ENCODE data around the gene EPB41L4B. TPM values are rescaled to one million over a fixed set of nuclear protein-coding genes. Genes with fewer than 3 reads are reported as not detected.

Gene EPB41L4B
- total and polyA plus RNA-seq, 2 experiments from 2014 or later: 11.0 to 32.2 TPM

DNA sequence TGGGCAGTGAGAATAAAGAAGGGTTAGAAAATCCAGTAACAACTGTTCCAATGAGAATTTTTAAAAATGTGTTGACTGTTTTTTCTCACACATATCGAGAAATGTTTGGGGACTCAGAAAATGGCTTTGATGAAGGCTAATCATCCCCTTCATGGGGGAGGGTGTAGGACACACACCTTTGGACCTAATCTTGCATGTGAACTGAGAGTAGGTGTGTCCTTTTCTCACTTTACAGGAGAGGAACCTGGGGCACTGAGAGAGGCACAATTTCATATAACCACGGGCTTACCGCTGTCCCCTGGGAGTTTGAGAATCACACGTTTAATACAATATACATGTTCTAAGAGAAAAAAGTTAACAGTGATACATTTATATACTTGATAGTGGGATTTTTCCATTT lies 171.1 kb downstream of the EPB41L4B start:
- Histone ChIP-seq H3K4me3 (no peak overlapping the region), H3F3A (replicated peaks; ENCODE audit: low read depth) (no peaks in the 10 kb centered on the region), H3K27me3 (ENCODE audit: insufficient read depth) (no peaks in the 10 kb centered on the region), H3K36me3 (ENCODE audit: insufficient read depth) (peaks cover 8% of the 10 kb centered on the region; the same call in 1 of the 2 replicates), H2AFZ (no peak overlapping the region), H3K9me2 (ENCODE audit: insufficient read depth) (no peaks in the 10 kb centered on the region), H3K4me1 (ENCODE audit: insufficient read depth) (no peaks in the 10 kb centered on the region), H3K4me2 (no peak overlapping the region), H4K20me1 (replicated peaks; ENCODE audit: insufficient read depth) (no peaks in the 10 kb centered on the region), H3K79me2 (replicated peaks; ENCODE audit: insufficient read depth) (no peaks in the 10 kb centered on the region), H3K27ac (ENCODE audit: low read depth) (no peak overlapping the region)
- Mint-ChIP-seq H3K27me3 (ENCODE audit: insufficient read depth, low read depth, poor library complexity) (no peaks in the 10 kb centered on the region), H3K36me3 (ENCODE audit: low read depth) (peaks cover 10% of the 10 kb centered on the region), H3K4me3 (no peak overlapping the region), H3K4me1 (no peaks in the 10 kb centered on the region), H3K27ac (no peak overlapping the region), H3K9me3 (peaks cover 34% of the 10 kb centered on the region)
- TF ChIP-seq, protein P1, sequence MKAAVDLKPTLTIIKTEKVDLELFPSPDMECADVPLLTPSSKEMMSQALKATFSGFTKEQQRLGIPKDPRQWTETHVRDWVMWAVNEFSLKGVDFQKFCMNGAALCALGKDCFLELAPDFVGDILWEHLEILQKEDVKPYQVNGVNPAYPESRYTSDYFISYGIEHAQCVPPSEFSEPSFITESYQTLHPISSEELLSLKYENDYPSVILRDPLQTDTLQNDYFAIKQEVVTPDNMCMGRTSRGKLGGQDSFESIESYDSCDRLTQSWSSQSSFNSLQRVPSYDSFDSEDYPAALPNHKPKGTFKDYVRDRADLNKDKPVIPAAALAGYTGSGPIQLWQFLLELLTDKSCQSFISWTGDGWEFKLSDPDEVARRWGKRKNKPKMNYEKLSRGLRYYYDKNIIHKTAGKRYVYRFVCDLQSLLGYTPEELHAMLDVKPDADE (IDR thresholded peaks at IDR 0.05): no peak
- no peak for TF ChIP-seq NANOG (IDR thresholded peaks at IDR 0.05; ENCODE audit: borderline replicate concordance)
- TF ChIP-seq, protein P2, sequence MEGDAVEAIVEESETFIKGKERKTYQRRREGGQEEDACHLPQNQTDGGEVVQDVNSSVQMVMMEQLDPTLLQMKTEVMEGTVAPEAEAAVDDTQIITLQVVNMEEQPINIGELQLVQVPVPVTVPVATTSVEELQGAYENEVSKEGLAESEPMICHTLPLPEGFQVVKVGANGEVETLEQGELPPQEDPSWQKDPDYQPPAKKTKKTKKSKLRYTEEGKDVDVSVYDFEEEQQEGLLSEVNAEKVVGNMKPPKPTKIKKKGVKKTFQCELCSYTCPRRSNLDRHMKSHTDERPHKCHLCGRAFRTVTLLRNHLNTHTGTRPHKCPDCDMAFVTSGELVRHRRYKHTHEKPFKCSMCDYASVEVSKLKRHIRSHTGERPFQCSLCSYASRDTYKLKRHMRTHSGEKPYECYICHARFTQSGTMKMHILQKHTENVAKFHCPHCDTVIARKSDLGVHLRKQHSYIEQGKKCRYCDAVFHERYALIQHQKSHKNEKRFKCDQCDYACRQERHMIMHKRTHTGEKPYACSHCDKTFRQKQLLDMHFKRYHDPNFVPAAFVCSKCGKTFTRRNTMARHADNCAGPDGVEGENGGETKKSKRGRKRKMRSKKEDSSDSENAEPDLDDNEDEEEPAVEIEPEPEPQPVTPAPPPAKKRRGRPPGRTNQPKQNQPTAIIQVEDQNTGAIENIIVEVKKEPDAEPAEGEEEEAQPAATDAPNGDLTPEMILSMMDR (conservative IDR thresholded peaks at IDR 0.05; ENCODE audit: low read depth in 2 of 2): no peak
- no peak for TF ChIP-seq EZH2 (IDR thresholded peaks at IDR 0.05; ENCODE audit: low read depth, unreplicated experiment)
- TF ChIP-seq, protein P3, sequence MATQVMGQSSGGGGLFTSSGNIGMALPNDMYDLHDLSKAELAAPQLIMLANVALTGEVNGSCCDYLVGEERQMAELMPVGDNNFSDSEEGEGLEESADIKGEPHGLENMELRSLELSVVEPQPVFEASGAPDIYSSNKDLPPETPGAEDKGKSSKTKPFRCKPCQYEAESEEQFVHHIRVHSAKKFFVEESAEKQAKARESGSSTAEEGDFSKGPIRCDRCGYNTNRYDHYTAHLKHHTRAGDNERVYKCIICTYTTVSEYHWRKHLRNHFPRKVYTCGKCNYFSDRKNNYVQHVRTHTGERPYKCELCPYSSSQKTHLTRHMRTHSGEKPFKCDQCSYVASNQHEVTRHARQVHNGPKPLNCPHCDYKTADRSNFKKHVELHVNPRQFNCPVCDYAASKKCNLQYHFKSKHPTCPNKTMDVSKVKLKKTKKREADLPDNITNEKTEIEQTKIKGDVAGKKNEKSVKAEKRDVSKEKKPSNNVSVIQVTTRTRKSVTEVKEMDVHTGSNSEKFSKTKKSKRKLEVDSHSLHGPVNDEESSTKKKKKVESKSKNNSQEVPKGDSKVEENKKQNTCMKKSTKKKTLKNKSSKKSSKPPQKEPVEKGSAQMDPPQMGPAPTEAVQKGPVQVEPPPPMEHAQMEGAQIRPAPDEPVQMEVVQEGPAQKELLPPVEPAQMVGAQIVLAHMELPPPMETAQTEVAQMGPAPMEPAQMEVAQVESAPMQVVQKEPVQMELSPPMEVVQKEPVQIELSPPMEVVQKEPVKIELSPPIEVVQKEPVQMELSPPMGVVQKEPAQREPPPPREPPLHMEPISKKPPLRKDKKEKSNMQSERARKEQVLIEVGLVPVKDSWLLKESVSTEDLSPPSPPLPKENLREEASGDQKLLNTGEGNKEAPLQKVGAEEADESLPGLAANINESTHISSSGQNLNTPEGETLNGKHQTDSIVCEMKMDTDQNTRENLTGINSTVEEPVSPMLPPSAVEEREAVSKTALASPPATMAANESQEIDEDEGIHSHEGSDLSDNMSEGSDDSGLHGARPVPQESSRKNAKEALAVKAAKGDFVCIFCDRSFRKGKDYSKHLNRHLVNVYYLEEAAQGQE (IDR thresholded peaks at IDR 0.05; ENCODE audit: unreplicated experiment): no peak
- TF ChIP-seq POLR2AphosphoS5 (IDR thresholded peaks at IDR 0.05; ENCODE audit: low read depth): no peak
- TF ChIP-seq EZH2phosphoT487 (IDR thresholded peaks at IDR 0.05; ENCODE audit: unreplicated experiment): no peak
- no peak for TF ChIP-seq STAT1 (IDR thresholded peaks at IDR 0.05; ENCODE audit: unreplicated experiment)
- TF ChIP-seq, protein P4, sequence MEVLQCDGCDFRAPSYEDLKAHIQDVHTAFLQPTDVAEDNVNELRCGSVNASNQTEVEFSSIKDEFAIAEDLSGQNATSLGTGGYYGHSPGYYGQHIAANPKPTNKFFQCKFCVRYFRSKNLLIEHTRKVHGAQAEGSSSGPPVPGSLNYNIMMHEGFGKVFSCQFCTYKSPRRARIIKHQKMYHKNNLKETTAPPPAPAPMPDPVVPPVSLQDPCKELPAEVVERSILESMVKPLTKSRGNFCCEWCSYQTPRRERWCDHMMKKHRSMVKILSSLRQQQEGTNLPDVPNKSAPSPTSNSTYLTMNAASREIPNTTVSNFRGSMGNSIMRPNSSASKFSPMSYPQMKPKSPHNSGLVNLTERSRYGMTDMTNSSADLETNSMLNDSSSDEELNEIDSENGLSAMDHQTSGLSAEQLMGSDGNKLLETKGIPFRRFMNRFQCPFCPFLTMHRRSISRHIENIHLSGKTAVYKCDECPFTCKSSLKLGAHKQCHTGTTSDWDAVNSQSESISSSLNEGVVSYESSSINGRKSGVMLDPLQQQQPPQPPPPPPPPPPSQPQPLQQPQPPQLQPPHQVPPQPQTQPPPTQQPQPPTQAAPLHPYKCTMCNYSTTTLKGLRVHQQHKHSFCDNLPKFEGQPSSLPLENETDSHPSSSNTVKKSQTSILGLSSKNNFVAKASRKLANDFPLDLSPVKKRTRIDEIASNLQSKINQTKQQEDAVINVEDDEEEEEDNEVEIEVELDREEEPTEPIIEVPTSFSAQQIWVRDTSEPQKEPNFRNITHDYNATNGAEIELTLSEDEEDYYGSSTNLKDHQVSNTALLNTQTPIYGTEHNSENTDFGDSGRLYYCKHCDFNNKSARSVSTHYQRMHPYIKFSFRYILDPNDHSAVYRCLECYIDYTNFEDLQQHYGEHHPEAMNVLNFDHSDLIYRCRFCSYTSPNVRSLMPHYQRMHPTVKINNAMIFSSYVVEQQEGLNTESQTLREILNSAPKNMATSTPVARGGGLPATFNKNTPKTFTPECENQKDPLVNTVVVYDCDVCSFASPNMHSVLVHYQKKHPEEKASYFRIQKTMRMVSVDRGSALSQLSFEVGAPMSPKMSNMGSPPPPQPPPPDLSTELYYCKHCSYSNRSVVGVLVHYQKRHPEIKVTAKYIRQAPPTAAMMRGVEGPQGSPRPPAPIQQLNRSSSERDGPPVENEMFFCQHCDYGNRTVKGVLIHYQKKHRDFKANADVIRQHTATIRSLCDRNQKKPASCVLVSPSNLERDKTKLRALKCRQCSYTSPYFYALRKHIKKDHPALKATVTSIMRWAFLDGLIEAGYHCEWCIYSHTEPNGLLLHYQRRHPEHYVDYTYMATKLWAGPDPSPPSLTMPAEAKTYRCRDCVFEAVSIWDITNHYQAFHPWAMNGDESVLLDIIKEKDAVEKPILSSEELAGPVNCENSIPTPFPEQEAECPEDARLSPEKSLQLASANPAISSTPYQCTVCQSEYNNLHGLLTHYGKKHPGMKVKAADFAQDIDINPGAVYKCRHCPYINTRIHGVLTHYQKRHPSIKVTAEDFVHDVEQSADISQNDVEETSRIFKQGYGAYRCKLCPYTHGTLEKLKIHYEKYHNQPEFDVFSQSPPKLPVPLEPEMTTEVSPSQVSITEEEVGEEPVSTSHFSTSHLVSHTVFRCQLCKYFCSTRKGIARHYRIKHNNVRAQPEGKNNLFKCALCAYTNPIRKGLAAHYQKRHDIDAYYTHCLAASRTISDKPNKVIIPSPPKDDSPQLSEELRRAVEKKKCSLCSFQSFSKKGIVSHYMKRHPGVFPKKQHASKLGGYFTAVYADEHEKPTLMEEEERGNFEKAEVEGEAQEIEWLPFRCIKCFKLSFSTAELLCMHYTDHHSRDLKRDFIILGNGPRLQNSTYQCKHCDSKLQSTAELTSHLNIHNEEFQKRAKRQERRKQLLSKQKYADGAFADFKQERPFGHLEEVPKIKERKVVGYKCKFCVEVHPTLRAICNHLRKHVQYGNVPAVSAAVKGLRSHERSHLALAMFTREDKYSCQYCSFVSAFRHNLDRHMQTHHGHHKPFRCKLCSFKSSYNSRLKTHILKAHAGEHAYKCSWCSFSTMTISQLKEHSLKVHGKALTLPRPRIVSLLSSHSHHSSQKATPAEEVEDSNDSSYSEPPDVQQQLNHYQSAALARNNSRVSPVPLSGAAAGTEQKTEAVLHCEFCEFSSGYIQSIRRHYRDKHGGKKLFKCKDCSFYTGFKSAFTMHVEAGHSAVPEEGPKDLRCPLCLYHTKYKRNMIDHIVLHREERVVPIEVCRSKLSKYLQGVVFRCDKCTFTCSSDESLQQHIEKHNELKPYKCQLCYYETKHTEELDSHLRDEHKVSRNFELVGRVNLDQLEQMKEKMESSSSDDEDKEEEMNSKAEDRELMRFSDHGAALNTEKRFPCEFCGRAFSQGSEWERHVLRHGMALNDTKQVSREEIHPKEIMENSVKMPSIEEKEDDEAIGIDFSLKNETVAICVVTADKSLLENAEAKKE (CRISPR knock-in tag; IDR thresholded peaks at IDR 0.05): no peak
- no peak for TF ChIP-seq ZNF331 (CRISPR knock-in tag; IDR thresholded peaks at IDR 0.05; ENCODE audit: low read depth)
- TF ChIP-seq CREB1 (CRISPR knock-in tag; IDR thresholded peaks at IDR 0.05; ENCODE audit: low read depth): no peak
- TF ChIP-seq JUNB (IDR thresholded peaks at IDR 0.05; ENCODE audit: unreplicated experiment): no peak
- TF ChIP-seq ZNF114 (CRISPR knock-in tag; IDR thresholded peaks at IDR 0.05): no peak
- DNase-seq (ENCODE audit: low spot score) (no peak), ATAC-seq (no peak)
